Measurements from ENCODE around the gene PRKN.

DNA sequence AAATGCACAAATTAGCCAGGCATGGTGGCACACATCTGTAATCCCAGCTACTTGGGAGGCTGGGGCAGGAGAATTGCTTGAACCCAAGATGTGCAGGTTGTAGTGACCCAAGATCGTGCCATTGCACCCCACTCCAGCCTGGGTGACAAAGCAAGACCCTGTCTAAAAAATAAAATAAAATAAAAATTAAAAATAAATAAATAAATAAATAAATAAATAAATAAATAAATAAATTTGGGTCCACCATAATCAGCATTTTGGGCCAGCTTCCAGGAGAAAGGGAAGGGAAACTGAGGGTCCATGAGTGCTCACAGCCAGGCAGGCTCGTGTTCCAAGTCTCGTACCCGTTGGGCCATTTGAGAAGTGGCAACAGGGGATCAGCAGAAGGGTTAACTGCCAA is 1322.1 kb downstream of the PRKN start:
- TF ChIP-seq, protein P1, sequence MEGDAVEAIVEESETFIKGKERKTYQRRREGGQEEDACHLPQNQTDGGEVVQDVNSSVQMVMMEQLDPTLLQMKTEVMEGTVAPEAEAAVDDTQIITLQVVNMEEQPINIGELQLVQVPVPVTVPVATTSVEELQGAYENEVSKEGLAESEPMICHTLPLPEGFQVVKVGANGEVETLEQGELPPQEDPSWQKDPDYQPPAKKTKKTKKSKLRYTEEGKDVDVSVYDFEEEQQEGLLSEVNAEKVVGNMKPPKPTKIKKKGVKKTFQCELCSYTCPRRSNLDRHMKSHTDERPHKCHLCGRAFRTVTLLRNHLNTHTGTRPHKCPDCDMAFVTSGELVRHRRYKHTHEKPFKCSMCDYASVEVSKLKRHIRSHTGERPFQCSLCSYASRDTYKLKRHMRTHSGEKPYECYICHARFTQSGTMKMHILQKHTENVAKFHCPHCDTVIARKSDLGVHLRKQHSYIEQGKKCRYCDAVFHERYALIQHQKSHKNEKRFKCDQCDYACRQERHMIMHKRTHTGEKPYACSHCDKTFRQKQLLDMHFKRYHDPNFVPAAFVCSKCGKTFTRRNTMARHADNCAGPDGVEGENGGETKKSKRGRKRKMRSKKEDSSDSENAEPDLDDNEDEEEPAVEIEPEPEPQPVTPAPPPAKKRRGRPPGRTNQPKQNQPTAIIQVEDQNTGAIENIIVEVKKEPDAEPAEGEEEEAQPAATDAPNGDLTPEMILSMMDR (IDR thresholded peaks at IDR 0.05; ENCODE audit: low read depth, low read length) = no peak
- no peak for TF ChIP-seq EZH2phosphoT487 (IDR thresholded peaks at IDR 0.05; ENCODE audit: low read depth)

All from OCI-LY3 (cell line).